Ishikawa (cell line): Measurements from ENCODE around the gene SEMA4C.

Source experiments
- CEBPB ChIP-seq: IDR thresholded peaks from 2 replicates; pipeline ENCODE4 v1.6.1; 2012
- CREB1 ChIP-seq: IDR thresholded peaks from 2 replicates; pipeline ENCODE4 v1.6.1; 2012; ENCODE audit warnings: low read depth
- EP300 ChIP-seq: IDR thresholded peaks from 2 replicates; pipeline ENCODE4 v1.6.1; 2012; ENCODE audit warnings: borderline replicate concordance
- MAX ChIP-seq: IDR thresholded peaks from 2 replicates; pipeline ENCODE4 v1.6.1; 2012
- RAD21 ChIP-seq: IDR thresholded peaks from 2 replicates; pipeline ENCODE4 v1.6.1; 2012; ENCODE audit warnings: low read depth
- REST ChIP-seq: IDR thresholded peaks from 2 replicates; pipeline ENCODE4 v1.6.1; 2012; ENCODE audit warnings: low read depth, mild to moderate bottlenecking
- TAF1 ChIP-seq: IDR thresholded peaks from 2 replicates; pipeline ENCODE4 v1.6.1; 2012; ENCODE audit warnings: low read depth, mild to moderate bottlenecking
- TEAD4 ChIP-seq: IDR thresholded peaks from 2 replicates; pipeline ENCODE4 v1.6.1; 2012
- YY1 ChIP-seq: IDR thresholded peaks from 2 replicates; pipeline ENCODE4 v1.6.1; 2012; ENCODE audit warnings: low read depth

- TF ChIP-seq MAX (no peak), REST (no peak), TAF1 (no peak), YY1 (no peak), EP300 (no peak), RAD21 (no peak), CREB1 (no peak), TEAD4 (no peak), CEBPB (no peak)
Observed at GRCh38 chr2:96883306-96883705, 13.4 kb upstream of the SEMA4C start.
